GM12878 (cell line): ENCODE measurements around the gene PRKG1. TPM values are rescaled to one million over a fixed set of nuclear protein-coding genes. Genes with fewer than 3 reads are reported as not detected.

Experiments used
- ATAC-seq: fragments of 200-7000 bp; cut with Tn5 transposase; 3 replicates; pipeline ENCODE4 v1.9.1; 2020; ENCODE audit warnings: mild to moderate bottlenecking, moderate library complexity
- BruUV-seq: library from RNA; stranded (reverse); fragments of 400-500 nt; replicated peaks from 2 replicates; lab custom pipeline; 2021; lab: Mats Ljungman, UMichigan
- CTCF ChIA-PET: fragments of 300-600 bp; sonication (Branson Sonifier 250); formaldehyde crosslinking; extraction: SDS; loops from one replicate; lab custom pipeline; 2021; ENCODE audit warnings: inconsistent platforms; lab: Yijun Ruan, JAX
- POLR2A ChIA-PET: fragments of 350-600 bp; formaldehyde crosslinking; extraction: SDS; loops from one replicate; lab custom pipeline; 2021; ENCODE audit warnings: inconsistent platforms; lab: Charles Lee
- RAD21 ChIA-PET: fragments of 300-600 bp; sonication (Branson Sonifier 250); formaldehyde crosslinking; loops from one replicate; lab custom pipeline; 2023; ENCODE audit warnings: antibody characterized with exemption; ENCODE audit not compliant: unreplicated experiment; lab: Charles Lee
- SMC1A ChIA-PET: fragments of 300-600 bp; sonication (Branson Sonifier 250); formaldehyde crosslinking; loops from one replicate; lab custom pipeline; 2023; ENCODE audit not compliant: unreplicated experiment, uncharacterized antibody; lab: Charles Lee
- DNase-seq: peaks from one replicate; pipeline ENCODE4 v3.0.0-alpha.2; 2011; ENCODE audit warnings: low read depth, low spot score
- FAIRE-seq: peaks from 3 replicates; lab custom pipeline; 2011; peaks lifted over from hg19 to GRCh38; lab: Jason Lieb, UNC
- H2AFZ ChIP-seq: 2 replicates; pipeline ENCODE4 v1.6.0; 2011; ENCODE audit warnings: low read depth, low read length, control low read depth; ENCODE audit not compliant: control insufficient read depth
- H3K27ac ChIP-seq: 2 replicates; pipeline ENCODE4 v1.5.1; 2011; ENCODE audit warnings: control low read depth; ENCODE audit not compliant: control insufficient read depth, insufficient read depth
- H3K27me3 ChIP-seq, 2 experiments: replicated peaks in 1 of 2; 2 replicates each; pipeline versions ENCODE4 v1.6.0 to v1.6.1; 2011; ENCODE audit warnings: low read length in 1 of 2; ENCODE audit not compliant: control insufficient read depth in 2 of 2, insufficient read depth in 2 of 2
- H3K36me3 ChIP-seq, 2 experiments: 2 replicates each; pipeline ENCODE4 v1.5.1; 2011; ENCODE audit warnings: low read length in 1 of 2; ENCODE audit not compliant: control insufficient read depth in 2 of 2, insufficient read depth in 2 of 2
- H3K4me1 ChIP-seq: 2 replicates; pipeline ENCODE4 v1.6.1; 2011; ENCODE audit warnings: mild to moderate bottlenecking, low read length, moderate library complexity, mixed read lengths; ENCODE audit not compliant: control insufficient read depth, insufficient read depth
- H3K4me2 ChIP-seq: 2 replicates; pipeline ENCODE4 v1.6.0; 2011; ENCODE audit warnings: control low read depth; ENCODE audit not compliant: control insufficient read depth, insufficient read depth
- H3K4me3 ChIP-seq: fragments of 200-600 bp; sonication (generic); 2 replicates; pipeline ENCODE4 v1.5.1; 2016
- H3K79me2 ChIP-seq: 2 replicates; pipeline ENCODE4 v1.6.0; 2011; ENCODE audit warnings: low read length; ENCODE audit not compliant: control insufficient read depth, insufficient read depth
- H3K9ac ChIP-seq: 2 replicates; pipeline ENCODE4 v1.8.0; 2011; ENCODE audit warnings: low read length, control low read depth, mixed read lengths; ENCODE audit not compliant: control insufficient read depth, insufficient read depth
- H3K9me3 ChIP-seq: replicated peaks from 3 replicates; pipeline ENCODE4 v1.5.1; 2011; ENCODE audit warnings: mild to moderate bottlenecking, low read length; ENCODE audit not compliant: control insufficient read depth, insufficient read depth
- H4K20me1 ChIP-seq: 2 replicates; pipeline ENCODE4 v1.6.0; 2011; ENCODE audit not compliant: control insufficient read depth, insufficient read depth
- FOS ChIP-seq: IDR thresholded peaks from 3 replicates; pipeline ENCODE4 v1.6.1; 2011; ENCODE audit warnings: borderline replicate concordance; ENCODE audit not compliant: insufficient read length; ENCODE audit errors: extremely low read depth
- FOXM1 ChIP-seq: IDR thresholded peaks from 2 replicates; pipeline ENCODE4 v1.6.1; 2012; ENCODE audit warnings: low read depth, mild to moderate bottlenecking, inconsistent platforms, low read length, moderate library complexity
- NFIC ChIP-seq: IDR thresholded peaks from 2 replicates; pipeline ENCODE4 v1.6.1; 2012; ENCODE audit warnings: low read depth, mild to moderate bottlenecking, inconsistent platforms, low read length, moderate library complexity
- NFYB ChIP-seq: IDR thresholded peaks from 2 replicates; pipeline ENCODE4 v1.6.1; 2011; ENCODE audit warnings: low read depth, mild to moderate bottlenecking, low read length, improper control_type of control experiment, moderate library complexity; ENCODE audit not compliant: insufficient read depth
- PML ChIP-seq: IDR thresholded peaks from 2 replicates; pipeline ENCODE4 v1.6.1; 2012; ENCODE audit warnings: low read length, inconsistent platforms
- SP1 ChIP-seq: IDR thresholded peaks from one replicate; pipeline ENCODE4 v1.6.1; 2011; ENCODE audit warnings: low read depth, low read length
- SREBF1 ChIP-seq: IDR thresholded peaks from 2 replicates; pipeline ENCODE4 v1.6.1; 2012; ENCODE audit warnings: mild to moderate bottlenecking, low read length
- SREBF2 ChIP-seq: IDR thresholded peaks from 2 replicates; pipeline ENCODE4 v1.6.1; 2012; ENCODE audit warnings: mild to moderate bottlenecking, low read length
- SRF ChIP-seq, 2 experiments: IDR thresholded peaks; 2 replicates each; pipeline ENCODE4 v1.6.1; 2011; ENCODE audit warnings: low read depth in 2 of 2, low read length in 2 of 2, mild to moderate bottlenecking in 1 of 2, moderate library complexity in 1 of 2
- YBX1 ChIP-seq: fragments of 450-650 bp; IDR thresholded peaks from 2 replicates; pipeline ENCODE4 v1.6.1; 2016; ENCODE audit warnings: antibody characterized with exemption
- ZSCAN29 ChIP-seq: fragments of 450-650 bp; IDR thresholded peaks from 2 replicates; pipeline ENCODE4 v1.6.1; 2017; ENCODE audit warnings: mild to moderate bottlenecking, moderate library complexity
- WGBS: methylation state at CpG from one replicate; pipeline ENCODE4 v1.1.6; 2016; ENCODE audit warnings: low lambda C conversion rate; ENCODE audit not compliant: insufficient replicate concordance, insufficient coverage; ENCODE audit errors: missing lambda C conversion rate; 5-methylcytosine and 5-hydroxymethylcytosine counted together
- in situ Hi-C: fragments of 300-500 bp; cut with MboI; formaldehyde crosslinking; loops from 9 replicates; pipeline ENCODE4 v1.14.3; 2018; ENCODE audit warnings: mixed read lengths
- intact Hi-C: fragments of 100-400 bp; cut with micrococcal nuclease; formaldehyde crosslinking; loops from one replicate; pipeline ENCODE4 v1.14.2; 2022; ENCODE audit not compliant: unreplicated experiment
- polyA plus RNA-seq, 11 experiments: library from polyadenylated mRNA; depleted of rRNA in 4 of 11; unstranded in 6 of 11; stranded (reverse) in 5 of 11; fragments of >200 nt; fragmentation: Nextera tagmentation in 4 of 11; fragmentation: Illumina TruSeq in 1 of 11; extraction: Ambion mirVana in 4 of 11; extraction: Trizol in 1 of 11; gene quantifications; 1 replicate in 1 of 11; 2 replicates in 10 of 11; pipeline versions ENCODE4 v1.2.1 to v1.2.3, GENCODE V29; 2011 to 2016; ENCODE audit warnings: inconsistent platforms in 2 of 11, missing spikeins in 2 of 11, low read depth in 1 of 11
- total RNA-seq, 4 experiments: library from RNA; depleted of rRNA in 3 of 4; stranded (reverse); fragments of >200 nt in 3 of 4; fragmentation: Illumina TruSeq in 1 of 4; extraction: Trizol in 1 of 4; gene quantifications; 2 replicates each; pipeline versions ENCODE4 v1.2.1 to v1.2.3, GENCODE V29; 2013 to 2021
- TF ChIP-seq, protein P1 (sequence below): fragments of 150-350 bp; IDR thresholded peaks from 2 replicates; pipeline ENCODE4 v1.6.1; 2014; ENCODE audit warnings: mild to moderate bottlenecking, low read depth, low read length
- TF ChIP-seq, protein P2 (sequence below): fragments of 450-650 bp; IDR thresholded peaks from 2 replicates; pipeline ENCODE4 v1.6.1; 2018; ENCODE audit warnings: borderline replicate concordance, mild to moderate bottlenecking; ENCODE audit not compliant: partially characterized antibody

The PRKG1 gene
- total and polyA plus RNA-seq, 10 of the 15 experiments (the other 5 are each of a cell fraction or from before 2014, with no cell fraction given): 0.04 to 0.05 TPM; not detected in 8

DNA sequence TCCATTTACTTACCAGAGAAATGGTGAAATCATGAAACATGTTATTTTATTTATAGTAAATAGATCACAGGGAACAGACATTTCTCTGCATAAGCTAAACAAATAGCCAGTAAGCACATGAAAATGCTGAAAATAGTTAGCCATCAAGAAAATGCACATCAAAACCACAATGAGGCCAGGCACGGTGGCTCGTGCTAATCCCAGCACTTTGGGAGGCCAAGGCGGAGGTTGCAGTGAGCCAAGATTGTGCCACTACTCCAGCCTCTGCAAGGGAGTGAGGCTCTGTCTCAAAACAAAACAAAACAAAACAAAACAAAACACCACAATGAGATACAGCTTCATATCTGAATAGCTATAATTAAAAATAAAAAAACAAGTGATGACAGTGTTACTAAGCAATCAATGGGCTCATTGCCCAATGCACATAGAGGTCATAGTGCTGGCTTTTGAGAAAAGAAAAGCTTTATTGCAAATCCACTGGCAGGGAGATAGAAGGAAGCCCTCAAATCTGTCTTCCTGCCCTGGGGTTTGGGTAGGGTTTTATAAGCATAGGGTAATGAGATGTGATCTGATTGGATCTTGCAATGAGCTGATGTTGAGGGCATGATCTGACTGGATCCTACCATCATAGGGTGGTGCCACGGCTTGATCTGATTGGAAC, 608.9 kb downstream of the PRKG1 start:
- in situ Hi-C loops: no loop called here

DNA sequence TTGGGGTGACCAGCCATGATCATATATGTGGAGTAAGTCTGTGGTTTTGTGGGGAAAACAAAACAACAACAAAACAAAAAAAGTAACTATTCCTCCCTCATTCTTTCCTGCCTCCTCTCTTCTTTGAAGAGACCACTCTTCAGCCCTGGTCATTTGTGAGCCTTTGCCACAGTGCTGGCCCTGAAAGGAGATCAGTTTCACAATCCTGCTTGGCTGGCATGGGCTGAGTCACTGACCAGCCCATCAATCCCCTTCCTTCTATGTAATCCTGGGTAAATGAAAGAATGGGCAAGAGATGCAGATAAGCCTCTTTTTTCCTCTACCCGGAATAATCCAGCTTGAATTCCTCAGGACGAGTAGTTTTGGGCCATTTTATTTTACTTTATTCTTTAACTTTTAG, 611.5 kb downstream of the PRKG1 start:
- H3K9me3 ChIP-seq: no peaks in the 10 kb centered on the region
- ATAC-seq: no peak
- H3K36me3 ChIP-seq: no peaks in the 10 kb centered on the region
- WGBS: 0% methylated on average over 2 of the region's 2 CpGs
- RAD21 ChIA-PET: no interaction called here
- no peak overlapping the region for H2AFZ ChIP-seq
- CTCF ChIA-PET: no interaction called here
- H3K4me1 ChIP-seq: no peaks in the 10 kb centered on the region
- H3K9ac ChIP-seq: no peak overlapping the region
- H3K27ac ChIP-seq: no peak overlapping the region
- H4K20me1 ChIP-seq: no peaks in the 10 kb centered on the region
- POLR2A ChIA-PET: no interaction called here
- DNase-seq: no peak
- no peaks in the 10 kb centered on the region for H3K27me3 ChIP-seq
- H3K4me2 ChIP-seq: no peak overlapping the region
- no TSS peak for BruUV-seq
- FAIRE-seq: no peak
- intact Hi-C loops: no loop called here
- in situ Hi-C loops: no loop called here
- no peak overlapping the region for H3K4me3 ChIP-seq
- H3K79me2 ChIP-seq: no peaks in the 10 kb centered on the region
- SMC1A ChIA-PET: no interaction called here
- TF ChIP-seq, protein P1, sequence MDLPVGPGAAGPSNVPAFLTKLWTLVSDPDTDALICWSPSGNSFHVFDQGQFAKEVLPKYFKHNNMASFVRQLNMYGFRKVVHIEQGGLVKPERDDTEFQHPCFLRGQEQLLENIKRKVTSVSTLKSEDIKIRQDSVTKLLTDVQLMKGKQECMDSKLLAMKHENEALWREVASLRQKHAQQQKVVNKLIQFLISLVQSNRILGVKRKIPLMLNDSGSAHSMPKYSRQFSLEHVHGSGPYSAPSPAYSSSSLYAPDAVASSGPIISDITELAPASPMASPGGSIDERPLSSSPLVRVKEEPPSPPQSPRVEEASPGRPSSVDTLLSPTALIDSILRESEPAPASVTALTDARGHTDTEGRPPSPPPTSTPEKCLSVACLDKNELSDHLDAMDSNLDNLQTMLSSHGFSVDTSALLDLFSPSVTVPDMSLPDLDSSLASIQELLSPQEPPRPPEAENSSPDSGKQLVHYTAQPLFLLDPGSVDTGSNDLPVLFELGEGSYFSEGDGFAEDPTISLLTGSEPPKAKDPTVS: no peak
- TF ChIP-seq FOS (no peak), ZSCAN29 (no peak), SREBF2 (no peak), SRF (IDR thresholded peaks at IDR 0.05; ENCODE audit: low read depth in 2 of 2, low read length in 2 of 2) (no peak), SP1 (no peak), YBX1 (no peak), FOXM1 (no peak), NFIC (no peak), SREBF1 (no peak)
- TF ChIP-seq, protein P2, sequence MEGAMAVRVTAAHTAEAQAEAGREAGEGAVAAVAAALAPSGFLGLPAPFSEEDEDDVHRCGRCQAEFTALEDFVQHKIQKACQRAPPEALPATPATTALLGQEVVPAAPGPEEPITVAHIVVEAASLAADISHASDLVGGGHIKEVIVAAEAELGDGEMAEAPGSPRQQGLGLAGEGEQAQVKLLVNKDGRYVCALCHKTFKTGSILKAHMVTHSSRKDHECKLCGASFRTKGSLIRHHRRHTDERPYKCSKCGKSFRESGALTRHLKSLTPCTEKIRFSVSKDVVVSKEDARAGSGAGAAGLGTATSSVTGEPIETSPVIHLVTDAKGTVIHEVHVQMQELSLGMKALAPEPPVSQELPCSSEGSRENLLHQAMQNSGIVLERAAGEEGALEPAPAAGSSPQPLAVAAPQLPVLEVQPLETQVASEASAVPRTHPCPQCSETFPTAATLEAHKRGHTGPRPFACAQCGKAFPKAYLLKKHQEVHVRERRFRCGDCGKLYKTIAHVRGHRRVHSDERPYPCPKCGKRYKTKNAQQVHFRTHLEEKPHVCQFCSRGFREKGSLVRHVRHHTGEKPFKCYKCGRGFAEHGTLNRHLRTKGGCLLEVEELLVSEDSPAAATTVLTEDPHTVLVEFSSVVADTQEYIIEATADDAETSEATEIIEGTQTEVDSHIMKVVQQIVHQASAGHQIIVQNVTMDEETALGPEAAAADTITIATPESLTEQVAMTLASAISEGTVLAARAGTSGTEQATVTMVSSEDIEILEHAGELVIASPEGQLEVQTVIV: no peak

More for the DNA sequence above, 608.9 kb downstream of the PRKG1 start:
- intact Hi-C loops: no loop called here
- H3K27ac ChIP-seq: no peak overlapping the region
- no peaks in the 10 kb centered on the region for H4K20me1 ChIP-seq
- DNase-seq (no peak), FAIRE-seq (no peak), ATAC-seq (no peak)
- H3K36me3 ChIP-seq: no peaks in the 10 kb centered on the region
- no peaks in the 10 kb centered on the region for H3K27me3 ChIP-seq
- ChIA-PET RAD21 (no interaction called here), POLR2A (no interaction called here), SMC1A (interaction anchor here (0.6 to 1.5 kb wide), 3 partner anchors 12 to 79 kb away, joined by 3 to 4 read pairs (median 3); no protein-coding TSS in a partner anchor), CTCF (no interaction called here)
- WGBS: 44% methylated on average over 4 of the region's 4 CpGs
- BruUV-seq: no TSS peak
- TF ChIP-seq PML (no peak), NFYB (0 out of 2 replicates have a peak, but pooled peaks have one; percentile 14)
- H3K4me2 ChIP-seq: no peak overlapping the region
- no peak overlapping the region for H3K4me3 ChIP-seq
- H3K9ac ChIP-seq: no peak overlapping the region
- no peaks in the 10 kb centered on the region for H3K9me3 ChIP-seq
- no peak overlapping the region for H2AFZ ChIP-seq
- H3K79me2 ChIP-seq: no peaks in the 10 kb centered on the region
- H3K4me1 ChIP-seq: no peaks in the 10 kb centered on the region
